HEK293T (cell line): ENCODE measurements around the gene NEU1.

Source experiments
- BHLHE40 ChIP-seq: fragments of 450-650 bp; IDR thresholded peaks from 2 replicates; pipeline ENCODE4 v1.6.1; 2016; ENCODE audit warnings: mild to moderate bottlenecking, moderate library complexity, borderline replicate concordance
- SUZ12 ChIP-seq: fragments of 450-650 bp; IDR thresholded peaks from 2 replicates; pipeline ENCODE4 v1.6.1; 2016; ENCODE audit warnings: mild to moderate bottlenecking
- TF ChIP-seq, protein P1 (sequence below): fragments of 450-650 bp; IDR thresholded peaks from 2 replicates; pipeline ENCODE4 v1.6.1; 2016

DNA sequence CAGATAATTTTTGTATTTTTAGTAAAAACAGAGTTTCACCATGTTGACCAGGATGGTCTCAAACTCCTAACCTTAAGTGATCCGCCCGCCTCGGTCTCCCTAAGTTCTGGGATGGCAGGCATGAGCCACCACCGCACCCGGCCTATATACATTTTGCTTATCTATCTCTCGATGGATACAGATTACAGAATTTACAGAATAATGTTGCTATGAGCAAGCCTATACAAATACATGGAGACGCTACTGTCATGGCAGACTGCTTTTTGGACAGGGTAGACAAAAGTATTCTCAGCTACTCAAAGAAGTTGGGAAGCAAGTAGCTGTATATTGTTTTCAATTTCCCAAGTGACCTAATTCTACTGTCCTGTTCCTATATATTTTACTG lies 49.2 kb downstream of the NEU1 start:
- TF ChIP-seq SUZ12 = no peak
- TF ChIP-seq, protein P1, sequence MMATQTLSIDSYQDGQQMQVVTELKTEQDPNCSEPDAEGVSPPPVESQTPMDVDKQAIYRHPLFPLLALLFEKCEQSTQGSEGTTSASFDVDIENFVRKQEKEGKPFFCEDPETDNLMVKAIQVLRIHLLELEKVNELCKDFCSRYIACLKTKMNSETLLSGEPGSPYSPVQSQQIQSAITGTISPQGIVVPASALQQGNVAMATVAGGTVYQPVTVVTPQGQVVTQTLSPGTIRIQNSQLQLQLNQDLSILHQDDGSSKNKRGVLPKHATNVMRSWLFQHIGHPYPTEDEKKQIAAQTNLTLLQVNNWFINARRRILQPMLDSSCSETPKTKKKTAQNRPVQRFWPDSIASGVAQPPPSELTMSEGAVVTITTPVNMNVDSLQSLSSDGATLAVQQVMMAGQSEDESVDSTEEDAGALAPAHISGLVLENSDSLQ = no peak
- no peak for TF ChIP-seq BHLHE40
